ENCODE measurements around the gene ARIH2.

ARIH2 gene

GRCh38 chr3:48963591-48963990 is 44.9 kb downstream of the ARIH2 start:
- H4K20me1 ChIP-seq (ENCODE audit: insufficient read depth, low read length), result no peaks in the 10 kb centered on the region

GRCh38 chr3:48966367-48966766 is 47.7 kb downstream of the ARIH2 start:
- no peaks in the 10 kb centered on the region for H3K79me2 ChIP-seq (ENCODE audit: low read length)
- H3K4me2 ChIP-seq (ENCODE audit: low read length), result no peak overlapping the region
- H3K27me3 ChIP-seq (ENCODE audit: low read depth, low read length), result no peaks in the 10 kb centered on the region
- H3K9me3 ChIP-seq (ENCODE audit: insufficient read depth, low read length), result no peaks in the 10 kb centered on the region
- H4K20me1 ChIP-seq (ENCODE audit: insufficient read depth, low read length), result no peaks in the 10 kb centered on the region
- H3K9ac ChIP-seq (ENCODE audit: low read length), result no peak overlapping the region
- H2AFZ ChIP-seq (ENCODE audit: low read depth, low read length), result no peak overlapping the region
- no peak overlapping the region for H3K27ac ChIP-seq (ENCODE audit: low read length)
- H3K4me3 ChIP-seq (ENCODE audit: low read length), result no peak overlapping the region
- TF ChIP-seq EZH2phosphoT487 (IDR thresholded peaks at IDR 0.05; ENCODE audit: low read depth), result no peak
- TF ChIP-seq CTCF (IDR thresholded peaks at IDR 0.05; ENCODE audit: low read depth, low read length), result no peak
- H3K4me1 ChIP-seq (ENCODE audit: low read length), result no peaks in the 10 kb centered on the region
- H3K36me3 ChIP-seq (replicated peaks; ENCODE audit: low read depth, low read length), result peaks cover 40% of the 10 kb centered on the region

More at GRCh38 chr3:48963591-48963990, 44.9 kb downstream of the ARIH2 start:
- Histone ChIP-seq H2AFZ (ENCODE audit: low read depth, low read length) (no peak overlapping the region), H3K4me1 (ENCODE audit: low read length) (no peaks in the 10 kb centered on the region), H3K79me2 (ENCODE audit: low read length) (peaks cover 6% of the 10 kb centered on the region), H3K27me3 (ENCODE audit: low read depth, low read length) (no peaks in the 10 kb centered on the region), H3K27ac (ENCODE audit: low read length) (no peak overlapping the region), H3K9ac (ENCODE audit: low read length) (no peak overlapping the region), H3K36me3 (replicated peaks; ENCODE audit: low read depth, low read length) (peaks cover 26% of the 10 kb centered on the region), H3K4me3 (ENCODE audit: low read length) (no peak overlapping the region), H3K4me2 (ENCODE audit: low read length) (no peak overlapping the region), H3K9me3 (ENCODE audit: insufficient read depth, low read length) (no peaks in the 10 kb centered on the region)
- TF ChIP-seq CTCF (IDR thresholded peaks at IDR 0.05; ENCODE audit: low read depth, low read length), result no peak
- TF ChIP-seq EZH2phosphoT487 (IDR thresholded peaks at IDR 0.05; ENCODE audit: low read depth), result no peak

GRCh38 chr3:48966876-48967361 is 48.3 kb downstream of the ARIH2 start:
- Histone ChIP-seq H3K27me3 (ENCODE audit: low read depth, low read length) (no peaks in the 10 kb centered on the region), H3K4me2 (ENCODE audit: low read length) (no peak overlapping the region), H3K27ac (ENCODE audit: low read length) (no peak overlapping the region), H2AFZ (ENCODE audit: low read depth, low read length) (no peak overlapping the region), H4K20me1 (ENCODE audit: insufficient read depth, low read length) (no peaks in the 10 kb centered on the region), H3K79me2 (ENCODE audit: low read length) (no peaks in the 10 kb centered on the region), H3K36me3 (replicated peaks; ENCODE audit: low read depth, low read length) (peaks cover 46% of the 10 kb centered on the region), H3K9ac (ENCODE audit: low read length) (no peak overlapping the region), H3K4me3 (ENCODE audit: low read length) (no peak overlapping the region), H3K4me1 (ENCODE audit: low read length) (no peaks in the 10 kb centered on the region), H3K9me3 (ENCODE audit: insufficient read depth, low read length) (no peaks in the 10 kb centered on the region)
- TF ChIP-seq EZH2phosphoT487 (IDR thresholded peaks at IDR 0.05; ENCODE audit: low read depth), result no peak
- TF ChIP-seq CTCF (IDR thresholded peaks at IDR 0.05; ENCODE audit: low read depth, low read length), result no peak

GRCh38 chr3:48970586-48970985 is 51.9 kb downstream of the ARIH2 start:
- Histone ChIP-seq H3K27ac (ENCODE audit: low read length) (no peak overlapping the region), H3K4me1 (ENCODE audit: low read length) (no peaks in the 10 kb centered on the region), H3K27me3 (ENCODE audit: low read depth, low read length) (no peaks in the 10 kb centered on the region), H2AFZ (ENCODE audit: low read depth, low read length) (no peak overlapping the region), H3K36me3 (replicated peaks; ENCODE audit: low read depth, low read length) (peaks cover 67% of the 10 kb centered on the region), H3K4me2 (ENCODE audit: low read length) (no peak overlapping the region), H4K20me1 (ENCODE audit: insufficient read depth, low read length) (no peaks in the 10 kb centered on the region), H3K9me3 (ENCODE audit: insufficient read depth, low read length) (no peaks in the 10 kb centered on the region), H3K79me2 (ENCODE audit: low read length) (no peaks in the 10 kb centered on the region), H3K9ac (ENCODE audit: low read length) (no peak overlapping the region), H3K4me3 (ENCODE audit: low read length) (no peak overlapping the region)
- TF ChIP-seq EZH2phosphoT487 (IDR thresholded peaks at IDR 0.05; ENCODE audit: low read depth) (no peak), CTCF (IDR thresholded peaks at IDR 0.05; ENCODE audit: low read depth, low read length) (no peak)
